H1 (cell line): Measurements from ENCODE around the gene BTBD7. TPM values are rescaled to one million over a fixed set of nuclear protein-coding genes. Genes with fewer than 3 reads are reported as not detected.

ENCODE experiments used
- CHD1 ChIP-seq: IDR thresholded peaks from 2 replicates; pipeline ENCODE4 v1.6.1; 2012; ENCODE audit warnings: low read depth, low read length, improper control_type of control experiment
- CREB1 ChIP-seq: IDR thresholded peaks from 2 replicates; pipeline ENCODE4 v1.6.1; 2012; ENCODE audit warnings: inconsistent platforms
- SUZ12 ChIP-seq: fragments of 200-600 bp; sonication (generic); IDR thresholded peaks from 2 replicates; pipeline ENCODE4 v1.6.1; 2012; ENCODE audit warnings: mild to moderate bottlenecking, inconsistent platforms, low read length, moderate library complexity, mixed read lengths
- TAF7 ChIP-seq: optimal IDR thresholded peaks from 2 replicates; pipeline ENCODE3; 2011; ENCODE audit warnings: low read depth, mild to moderate bottlenecking, inconsistent platforms, low read length, moderate library complexity, borderline replicate concordance
- polyA plus RNA-seq, 7 experiments: library from polyadenylated mRNA; depleted of rRNA in 3 of 7; stranded (reverse) in 5 of 7; unstranded in 2 of 7; fragments of >200 nt in 5 of 7; fragments of 200-250 nt in 2 of 7; gene quantifications; 1 replicate in 5 of 7; 2 replicates in 1 of 7; 4 replicates in 1 of 7; pipeline versions ENCODE4 v1.2.1 to v1.2.3, GENCODE V29; 2011 to 2013; ENCODE audit warnings: missing spikeins in 2 of 7, mixed read lengths in 2 of 7
- total RNA-seq: library from RNA; stranded (reverse); fragmentation: NEBNext Ultra II Directional; extraction: Animal tissue kit (Norgen Biotek cat#: 25700); gene quantifications from 2 replicates; pipeline ENCODE4 v1.2.1, GENCODE V29; 2021
- TF ChIP-seq, protein P1 (sequence below): fragments of 300-600 bp; sonication (generic); IDR thresholded peaks from 2 replicates; pipeline ENCODE4 v1.7.1; 2012; ENCODE audit warnings: low read length, moderate library complexity, mild to moderate bottlenecking, inconsistent platforms; ENCODE audit not compliant: insufficient replicate concordance

BTBD7 gene
- total and polyA plus RNA-seq, 2 of the 8 experiments (the other 6 are each of a cell fraction or from before 2014, with no cell fraction given), result 12.1 to 46.1 TPM

DNA sequence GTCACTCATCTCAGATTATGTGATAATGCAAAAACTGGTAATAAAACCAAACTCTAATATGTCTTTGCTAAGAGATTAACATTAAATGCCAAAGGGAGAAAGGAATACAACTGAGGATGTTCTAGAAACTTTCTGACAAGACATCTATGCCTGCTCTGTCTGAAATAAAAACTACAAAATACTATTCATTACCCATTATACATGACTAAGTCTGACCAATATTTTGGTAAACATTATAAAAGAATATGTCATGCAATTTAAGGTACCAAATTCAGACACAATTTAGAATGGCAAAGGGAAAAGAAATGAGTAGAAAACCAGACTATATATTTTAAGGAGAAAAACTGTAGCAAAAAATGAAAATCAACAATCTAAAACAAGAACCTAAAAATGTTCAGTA lies 86.3 kb downstream of the BTBD7 start (continued):
- TF ChIP-seq, protein P1, sequence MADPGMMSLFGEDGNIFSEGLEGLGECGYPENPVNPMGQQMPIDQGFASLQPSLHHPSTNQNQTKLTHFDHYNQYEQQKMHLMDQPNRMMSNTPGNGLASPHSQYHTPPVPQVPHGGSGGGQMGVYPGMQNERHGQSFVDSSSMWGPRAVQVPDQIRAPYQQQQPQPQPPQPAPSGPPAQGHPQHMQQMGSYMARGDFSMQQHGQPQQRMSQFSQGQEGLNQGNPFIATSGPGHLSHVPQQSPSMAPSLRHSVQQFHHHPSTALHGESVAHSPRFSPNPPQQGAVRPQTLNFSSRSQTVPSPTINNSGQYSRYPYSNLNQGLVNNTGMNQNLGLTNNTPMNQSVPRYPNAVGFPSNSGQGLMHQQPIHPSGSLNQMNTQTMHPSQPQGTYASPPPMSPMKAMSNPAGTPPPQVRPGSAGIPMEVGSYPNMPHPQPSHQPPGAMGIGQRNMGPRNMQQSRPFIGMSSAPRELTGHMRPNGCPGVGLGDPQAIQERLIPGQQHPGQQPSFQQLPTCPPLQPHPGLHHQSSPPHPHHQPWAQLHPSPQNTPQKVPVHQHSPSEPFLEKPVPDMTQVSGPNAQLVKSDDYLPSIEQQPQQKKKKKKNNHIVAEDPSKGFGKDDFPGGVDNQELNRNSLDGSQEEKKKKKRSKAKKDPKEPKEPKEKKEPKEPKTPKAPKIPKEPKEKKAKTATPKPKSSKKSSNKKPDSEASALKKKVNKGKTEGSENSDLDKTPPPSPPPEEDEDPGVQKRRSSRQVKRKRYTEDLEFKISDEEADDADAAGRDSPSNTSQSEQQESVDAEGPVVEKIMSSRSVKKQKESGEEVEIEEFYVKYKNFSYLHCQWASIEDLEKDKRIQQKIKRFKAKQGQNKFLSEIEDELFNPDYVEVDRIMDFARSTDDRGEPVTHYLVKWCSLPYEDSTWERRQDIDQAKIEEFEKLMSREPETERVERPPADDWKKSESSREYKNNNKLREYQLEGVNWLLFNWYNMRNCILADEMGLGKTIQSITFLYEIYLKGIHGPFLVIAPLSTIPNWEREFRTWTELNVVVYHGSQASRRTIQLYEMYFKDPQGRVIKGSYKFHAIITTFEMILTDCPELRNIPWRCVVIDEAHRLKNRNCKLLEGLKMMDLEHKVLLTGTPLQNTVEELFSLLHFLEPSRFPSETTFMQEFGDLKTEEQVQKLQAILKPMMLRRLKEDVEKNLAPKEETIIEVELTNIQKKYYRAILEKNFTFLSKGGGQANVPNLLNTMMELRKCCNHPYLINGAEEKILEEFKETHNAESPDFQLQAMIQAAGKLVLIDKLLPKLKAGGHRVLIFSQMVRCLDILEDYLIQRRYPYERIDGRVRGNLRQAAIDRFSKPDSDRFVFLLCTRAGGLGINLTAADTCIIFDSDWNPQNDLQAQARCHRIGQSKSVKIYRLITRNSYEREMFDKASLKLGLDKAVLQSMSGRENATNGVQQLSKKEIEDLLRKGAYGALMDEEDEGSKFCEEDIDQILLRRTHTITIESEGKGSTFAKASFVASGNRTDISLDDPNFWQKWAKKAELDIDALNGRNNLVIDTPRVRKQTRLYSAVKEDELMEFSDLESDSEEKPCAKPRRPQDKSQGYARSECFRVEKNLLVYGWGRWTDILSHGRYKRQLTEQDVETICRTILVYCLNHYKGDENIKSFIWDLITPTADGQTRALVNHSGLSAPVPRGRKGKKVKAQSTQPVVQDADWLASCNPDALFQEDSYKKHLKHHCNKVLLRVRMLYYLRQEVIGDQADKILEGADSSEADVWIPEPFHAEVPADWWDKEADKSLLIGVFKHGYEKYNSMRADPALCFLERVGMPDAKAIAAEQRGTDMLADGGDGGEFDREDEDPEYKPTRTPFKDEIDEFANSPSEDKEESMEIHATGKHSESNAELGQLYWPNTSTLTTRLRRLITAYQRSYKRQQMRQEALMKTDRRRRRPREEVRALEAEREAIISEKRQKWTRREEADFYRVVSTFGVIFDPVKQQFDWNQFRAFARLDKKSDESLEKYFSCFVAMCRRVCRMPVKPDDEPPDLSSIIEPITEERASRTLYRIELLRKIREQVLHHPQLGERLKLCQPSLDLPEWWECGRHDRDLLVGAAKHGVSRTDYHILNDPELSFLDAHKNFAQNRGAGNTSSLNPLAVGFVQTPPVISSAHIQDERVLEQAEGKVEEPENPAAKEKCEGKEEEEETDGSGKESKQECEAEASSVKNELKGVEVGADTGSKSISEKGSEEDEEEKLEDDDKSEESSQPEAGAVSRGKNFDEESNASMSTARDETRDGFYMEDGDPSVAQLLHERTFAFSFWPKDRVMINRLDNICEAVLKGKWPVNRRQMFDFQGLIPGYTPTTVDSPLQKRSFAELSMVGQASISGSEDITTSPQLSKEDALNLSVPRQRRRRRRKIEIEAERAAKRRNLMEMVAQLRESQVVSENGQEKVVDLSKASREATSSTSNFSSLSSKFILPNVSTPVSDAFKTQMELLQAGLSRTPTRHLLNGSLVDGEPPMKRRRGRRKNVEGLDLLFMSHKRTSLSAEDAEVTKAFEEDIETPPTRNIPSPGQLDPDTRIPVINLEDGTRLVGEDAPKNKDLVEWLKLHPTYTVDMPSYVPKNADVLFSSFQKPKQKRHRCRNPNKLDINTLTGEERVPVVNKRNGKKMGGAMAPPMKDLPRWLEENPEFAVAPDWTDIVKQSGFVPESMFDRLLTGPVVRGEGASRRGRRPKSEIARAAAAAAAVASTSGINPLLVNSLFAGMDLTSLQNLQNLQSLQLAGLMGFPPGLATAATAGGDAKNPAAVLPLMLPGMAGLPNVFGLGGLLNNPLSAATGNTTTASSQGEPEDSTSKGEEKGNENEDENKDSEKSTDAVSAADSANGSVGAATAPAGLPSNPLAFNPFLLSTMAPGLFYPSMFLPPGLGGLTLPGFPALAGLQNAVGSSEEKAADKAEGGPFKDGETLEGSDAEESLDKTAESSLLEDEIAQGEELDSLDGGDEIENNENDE, result no peak
- TF ChIP-seq SUZ12 (no peak), CHD1 (no peak), TAF7 (no peak), CREB1 (no peak)
